HCEC 1CT (cell line): Measurements from ENCODE around the gene PRSS36.
"Not testable (repeated sequence)": the region's sequence is repeated elsewhere in the genome, so short reads cannot be mapped to it uniquely, and the experiment has no call there.

ENCODE experiments used
- DNase-seq: peaks from one replicate; pipeline ENCODE4 v3.0.0-alpha.2; 2017

The PRSS36 gene

DNA sequence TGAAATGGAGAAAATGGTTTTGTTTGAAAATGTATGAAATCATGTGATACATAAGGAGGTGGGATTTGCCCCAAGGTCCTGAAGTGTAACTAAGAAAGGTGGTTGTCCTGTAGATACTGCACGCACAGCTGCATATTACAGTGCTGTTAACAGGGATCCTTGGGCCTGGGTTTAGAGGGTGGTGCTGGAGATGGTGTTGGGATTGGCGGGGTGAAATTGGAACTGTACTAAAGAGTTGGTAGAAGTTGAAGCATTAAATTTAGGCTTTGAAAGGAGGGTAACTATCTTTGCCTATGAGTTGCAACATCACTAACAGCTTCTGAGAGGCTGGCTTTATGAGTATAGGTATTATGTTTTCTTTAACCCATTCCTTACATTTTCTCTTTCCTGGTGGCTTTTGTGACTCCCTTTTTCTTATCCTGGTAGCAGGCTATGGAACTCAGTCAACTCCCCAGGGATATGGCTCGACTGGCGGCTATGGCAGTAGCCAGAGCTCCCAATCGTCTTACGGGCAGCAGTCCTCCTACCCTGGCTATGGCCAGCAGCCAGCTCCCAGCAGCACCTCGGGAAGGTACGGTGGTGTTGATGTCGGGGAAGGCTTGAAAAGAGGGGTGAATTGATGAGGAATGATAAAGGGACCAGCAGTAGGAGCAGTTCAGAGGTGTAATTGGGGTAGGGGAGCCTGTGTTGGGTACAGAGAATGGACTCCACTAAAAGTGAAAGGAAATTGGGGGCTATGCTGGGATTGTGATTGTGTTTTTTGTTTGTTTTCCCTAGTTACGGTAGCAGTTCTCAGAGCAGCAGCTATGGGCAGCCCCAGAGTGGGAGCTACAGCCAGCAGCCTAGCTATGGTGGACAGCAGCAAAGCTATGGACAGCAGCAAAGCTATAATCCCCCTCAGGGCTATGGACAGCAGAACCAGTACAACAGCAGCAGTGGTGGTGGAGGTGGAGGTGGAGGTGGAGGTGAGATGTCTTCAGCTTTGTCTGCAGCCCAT is 33.9 kb upstream of the PRSS36 start:
- DNase-seq, result no peak

DNA sequence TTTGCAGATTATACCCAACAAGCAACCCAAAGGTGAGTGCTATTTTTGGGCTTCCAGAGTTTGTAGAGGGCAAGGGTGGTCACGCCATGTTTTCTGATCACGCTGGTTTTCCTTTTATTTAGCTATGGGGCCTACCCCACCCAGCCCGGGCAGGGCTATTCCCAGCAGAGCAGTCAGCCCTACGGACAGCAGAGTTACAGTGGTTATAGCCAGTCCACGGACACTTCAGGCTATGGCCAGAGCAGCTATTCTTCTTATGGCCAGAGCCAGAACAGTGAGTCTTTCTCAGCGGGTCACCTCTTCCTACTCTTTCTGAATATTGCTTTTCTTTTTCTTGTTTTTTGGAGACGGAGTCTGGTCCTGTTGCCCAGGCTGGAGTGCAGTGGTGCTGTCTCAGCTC is 32.5 kb upstream of the PRSS36 start:
- no peak for DNase-seq

DNA sequence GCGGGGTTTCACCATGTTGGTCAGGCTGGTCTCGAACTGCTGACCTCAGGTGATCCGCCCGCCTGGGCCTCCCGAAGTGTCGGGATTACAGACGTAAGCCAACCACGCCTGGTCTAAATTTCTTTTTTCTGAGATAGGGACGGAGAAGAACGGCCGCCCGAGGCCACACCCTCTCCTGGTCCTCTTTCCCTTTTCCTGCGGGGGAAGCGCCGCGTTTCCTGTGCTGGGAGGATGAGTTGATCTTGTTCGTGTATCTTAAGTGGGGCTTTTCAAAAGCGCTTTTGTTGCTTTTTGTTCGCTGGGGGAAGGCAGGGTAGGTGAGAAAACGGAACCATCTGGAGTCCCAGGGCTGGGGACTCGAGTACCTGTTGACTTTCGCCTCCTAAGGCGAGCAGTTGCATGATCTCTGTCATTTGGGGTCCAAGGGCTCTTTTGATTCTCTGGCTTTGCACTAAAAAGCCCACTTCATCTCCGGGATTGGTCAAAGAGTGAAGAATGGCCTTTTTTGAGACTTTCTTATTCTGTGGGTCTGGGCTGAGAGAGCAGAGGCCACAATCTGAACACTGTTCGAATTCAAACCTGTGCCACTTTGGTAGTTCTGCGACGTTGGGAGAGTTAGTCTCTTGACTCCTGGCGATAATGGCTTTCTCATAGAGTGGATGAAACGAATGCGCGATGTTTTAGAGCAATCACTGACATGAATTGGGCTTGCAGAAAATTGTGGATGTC is 31.4 kb upstream of the PRSS36 start:
- DNase-seq, result peak; percentile 38

DNA sequence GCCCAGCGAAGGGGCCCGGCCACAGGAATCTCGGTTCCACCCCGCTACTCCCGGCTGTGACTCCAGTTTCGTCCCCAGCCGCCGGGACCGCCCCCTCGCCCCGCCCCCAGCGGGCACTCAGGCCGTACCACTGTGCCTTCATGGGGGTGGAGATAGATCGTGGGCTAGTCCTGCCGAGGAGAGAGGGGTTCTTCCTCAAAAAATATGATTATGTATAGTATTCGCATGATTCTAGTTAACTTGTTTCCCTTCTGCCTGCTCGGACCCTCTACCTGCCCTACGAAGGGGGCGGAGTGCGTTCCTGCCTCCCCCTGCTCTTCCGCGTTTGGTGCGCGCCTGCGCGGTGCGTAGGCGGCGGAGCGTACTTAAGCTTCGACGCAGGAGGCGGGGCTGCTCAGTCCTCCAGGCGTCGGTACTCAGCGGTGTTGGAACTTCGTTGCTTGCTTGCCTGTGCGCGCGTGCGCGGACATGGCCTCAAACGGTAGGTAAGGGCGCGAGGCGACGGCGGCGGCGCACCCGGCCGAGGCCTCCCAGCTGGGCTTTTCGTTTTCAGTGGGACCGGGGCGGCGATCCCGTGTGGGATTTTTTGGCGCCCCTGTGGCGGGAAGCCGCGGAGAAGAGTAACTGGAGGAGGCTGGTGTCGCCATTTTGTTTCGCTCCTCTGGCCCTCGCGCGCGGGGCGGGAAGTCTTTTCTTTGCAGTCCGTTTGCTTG is 30.0 kb upstream of the PRSS36 start, which contains the start of gene FUS:
Gene FUS (plus strand): TSS at position 393 of the 713 bp plus-strand sequence. CDS start 76 bp downstream, at position 469.
- peak; percentile 76 for DNase-seq

DNA sequence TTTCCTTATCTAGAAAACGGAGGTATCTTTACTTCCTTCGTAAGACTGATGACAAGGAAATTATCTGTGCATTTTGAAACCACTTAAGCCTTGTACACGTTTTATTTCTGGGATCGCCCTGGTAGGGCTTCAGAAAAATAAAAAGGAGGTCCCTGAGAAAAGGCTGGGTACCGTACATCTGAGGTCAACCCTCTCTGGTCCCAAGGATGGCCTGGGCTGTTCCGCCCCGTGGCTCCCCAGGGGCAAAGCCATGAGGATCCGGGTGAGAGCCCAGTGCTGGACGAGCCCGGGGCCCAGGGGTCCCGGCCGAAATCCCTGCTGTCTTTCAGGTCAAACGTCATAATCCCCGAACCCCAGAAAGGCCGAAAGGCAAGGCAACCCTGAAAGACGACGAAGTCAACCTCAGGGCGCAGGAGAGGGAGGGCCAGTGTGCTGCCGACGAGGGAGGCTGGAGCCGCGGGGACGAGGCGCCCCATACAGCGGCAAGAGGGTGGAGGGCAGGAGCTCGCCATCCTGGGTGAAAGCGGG is 29.4 kb upstream of the PRSS36 start:
- no peak for DNase-seq

DNA sequence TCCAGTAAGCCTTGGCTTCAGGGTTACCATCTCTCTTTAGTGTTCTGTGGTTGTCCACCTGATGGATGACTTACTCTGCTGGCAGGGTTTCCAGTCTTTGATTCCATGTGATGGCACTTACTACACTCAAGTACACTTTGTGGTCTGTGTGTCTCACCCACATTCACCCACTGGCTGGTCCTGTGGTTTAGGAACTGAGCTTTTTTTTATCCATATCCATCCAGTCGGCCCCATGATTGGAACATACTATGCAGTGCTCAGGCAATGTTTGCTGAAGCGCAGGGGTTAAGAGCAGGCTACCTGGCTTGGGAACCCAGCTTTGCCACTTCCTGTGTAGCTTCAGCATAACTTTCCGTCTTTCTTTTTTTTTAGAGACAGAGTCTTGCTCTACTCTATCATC is 27.3 kb upstream of the PRSS36 start:
- DNase-seq, result no peak

DNA sequence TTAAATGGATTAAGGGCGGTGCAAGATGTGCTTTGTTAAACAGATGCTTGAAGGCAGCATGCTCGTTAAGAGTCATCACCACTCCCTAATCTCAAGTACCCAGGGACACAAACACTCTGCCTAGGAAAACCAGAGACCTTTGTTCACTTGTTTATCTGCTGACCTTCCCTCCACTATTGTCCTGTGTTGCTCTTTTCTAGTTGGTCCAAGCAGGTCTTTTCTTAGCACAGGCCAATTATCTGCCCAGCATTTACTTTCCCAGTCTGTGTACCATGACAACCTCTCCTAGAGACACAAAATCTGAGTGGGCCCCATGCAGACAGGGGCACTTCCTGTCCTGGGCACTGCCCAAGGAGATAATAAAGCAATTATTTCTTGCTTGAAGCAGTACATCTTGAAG is 20.2 kb upstream of the PRSS36 start:
- DNase-seq, result not testable (repeated sequence)

DNA sequence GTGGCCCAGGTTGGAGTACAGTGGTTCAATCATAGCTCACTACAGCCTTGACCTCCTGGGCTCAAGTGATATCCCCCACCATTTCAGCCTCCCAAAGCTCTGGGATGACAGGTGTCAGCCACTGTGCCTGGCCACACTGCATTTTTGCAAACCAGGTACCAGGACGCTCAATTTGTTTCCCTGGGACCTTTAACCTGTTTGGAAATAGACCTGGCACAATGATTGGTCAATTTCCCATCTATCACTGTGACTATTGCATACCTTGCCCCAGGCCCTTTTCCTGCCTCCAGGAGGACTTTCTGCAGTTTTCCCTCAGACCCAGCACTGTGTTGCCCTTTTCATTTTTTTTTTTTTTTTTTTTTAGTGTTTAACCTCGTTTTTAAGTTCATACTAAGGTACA is 19.0 kb upstream of the PRSS36 start:
- DNase-seq, result no peak

DNA sequence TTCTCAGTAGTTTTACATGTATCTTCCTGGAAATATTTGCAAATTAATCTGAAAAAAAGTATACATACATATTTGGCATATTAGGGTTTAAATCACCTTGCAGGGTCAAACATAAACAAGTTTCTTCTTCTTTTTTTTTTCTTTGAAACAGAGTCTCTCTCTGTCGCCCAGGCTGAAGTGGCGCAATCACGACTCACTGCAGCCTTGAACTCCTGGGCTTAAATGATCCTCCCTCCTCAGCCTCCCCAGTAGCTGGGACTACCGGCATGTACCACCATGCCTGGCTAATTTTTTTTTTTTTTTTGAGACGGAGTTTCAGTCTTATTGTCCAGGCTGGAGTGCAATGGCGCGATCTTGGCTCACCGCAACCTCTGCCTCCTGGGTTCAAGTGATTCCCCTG is 17.4 kb upstream of the PRSS36 start:
- no peak for DNase-seq

DNA sequence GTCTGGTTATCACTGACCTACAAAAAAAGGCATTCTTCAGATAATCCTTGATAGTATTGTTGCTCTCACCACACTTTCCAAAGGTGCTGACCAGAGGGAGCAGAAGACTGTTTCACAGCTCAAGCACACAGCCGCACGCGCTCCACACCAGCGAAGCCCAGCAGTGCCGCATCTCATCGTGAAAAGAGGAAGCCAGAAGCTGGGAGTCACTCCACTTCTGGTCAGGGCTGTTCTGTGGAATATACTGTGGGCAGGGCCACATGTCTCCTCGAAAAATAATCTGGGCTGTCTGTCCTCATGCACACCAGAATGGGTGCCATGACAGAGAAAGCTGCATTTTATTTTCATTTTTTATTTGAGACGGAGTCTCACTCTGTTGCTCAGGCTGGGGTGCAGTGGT is 7.3 kb upstream of the PRSS36 start:
- DNase-seq, result no peak

DNA sequence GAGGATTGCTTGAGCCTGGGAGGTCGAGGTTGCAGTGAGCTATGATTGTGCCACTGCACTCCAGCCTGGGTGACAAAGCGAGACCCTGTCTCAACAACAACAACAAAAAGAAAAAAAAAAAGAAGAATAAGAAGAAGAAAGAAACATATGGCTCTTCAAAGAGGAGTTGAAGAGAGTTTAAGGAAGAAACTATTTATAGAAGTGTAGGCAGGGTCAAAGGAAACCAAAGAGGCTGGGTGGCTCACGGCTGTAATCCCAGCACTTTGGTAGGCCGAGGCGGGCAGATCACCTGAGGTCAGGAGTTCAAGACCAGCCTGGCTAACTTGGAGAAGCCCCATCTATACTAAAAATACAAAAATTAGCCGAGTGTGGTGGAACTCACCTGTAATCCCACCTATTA is 1.1 kb upstream of the PRSS36 start:
- DNase-seq, result not testable (repeated sequence)

DNA sequence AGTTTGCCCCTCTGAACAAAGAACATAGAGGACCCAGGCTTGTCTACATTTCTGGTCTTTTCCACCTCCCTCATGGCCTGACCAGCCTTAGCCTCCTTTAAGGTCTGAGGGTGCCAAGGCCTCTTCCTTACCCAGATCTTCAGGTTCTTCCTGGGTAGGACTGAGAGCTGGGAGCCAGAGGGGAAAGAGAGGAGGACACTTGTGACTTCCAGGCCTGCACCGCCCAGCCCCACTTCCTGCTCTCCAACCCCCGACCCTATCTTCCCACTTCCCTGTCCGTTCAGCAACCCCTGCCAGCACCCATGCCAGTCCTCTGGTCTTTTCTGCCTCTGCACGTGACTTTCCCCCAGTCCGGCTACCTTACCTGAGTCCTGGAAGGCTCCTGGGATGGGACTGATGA is 534 bp downstream of the PRSS36 start:
- DNase-seq, result no peak

DNA sequence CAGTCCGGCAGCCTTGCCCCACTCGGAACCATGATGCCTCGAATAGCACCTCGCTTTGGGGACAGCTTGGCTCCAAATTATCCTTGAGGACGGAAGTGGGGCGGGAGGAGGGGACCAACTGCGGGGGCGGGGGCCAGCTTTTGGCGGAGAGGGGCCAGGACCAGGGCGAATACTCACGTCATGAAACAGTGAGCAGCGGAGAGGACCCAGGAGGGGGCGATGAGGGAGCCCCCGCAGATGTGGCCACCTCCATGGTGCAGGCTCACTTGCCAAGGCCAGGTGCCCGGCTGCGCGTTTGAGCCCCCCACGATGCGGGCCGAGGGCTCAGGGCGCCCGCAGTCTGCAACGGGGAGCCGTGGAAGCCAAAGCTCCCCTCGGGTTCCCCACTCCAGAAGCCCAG is 970 bp downstream of the PRSS36 start:
- no peak for DNase-seq

DNA sequence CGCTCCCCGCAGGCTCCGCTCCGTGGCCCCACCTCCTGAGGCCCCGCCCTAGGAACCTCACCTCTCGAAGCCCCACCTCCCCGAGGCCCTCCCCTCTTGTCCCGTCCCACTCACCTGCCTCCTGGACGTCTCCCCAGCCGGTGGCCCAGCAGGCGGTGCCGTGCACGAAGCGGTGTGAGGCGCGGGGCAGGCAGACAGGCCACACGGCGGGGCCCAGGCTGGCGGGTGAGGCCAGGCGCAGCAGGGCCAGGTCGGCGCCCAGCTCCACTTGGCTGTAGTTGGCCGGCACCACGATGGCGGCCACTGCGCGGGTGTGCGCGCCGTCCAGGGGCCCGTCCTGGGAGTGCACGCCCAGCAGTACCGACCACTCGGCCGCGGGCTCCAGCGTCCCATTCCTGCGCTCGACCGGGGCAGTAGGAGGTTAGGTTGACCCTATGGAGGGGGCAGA is 1.6 kb downstream of the PRSS36 start:
- no peak for DNase-seq

DNA sequence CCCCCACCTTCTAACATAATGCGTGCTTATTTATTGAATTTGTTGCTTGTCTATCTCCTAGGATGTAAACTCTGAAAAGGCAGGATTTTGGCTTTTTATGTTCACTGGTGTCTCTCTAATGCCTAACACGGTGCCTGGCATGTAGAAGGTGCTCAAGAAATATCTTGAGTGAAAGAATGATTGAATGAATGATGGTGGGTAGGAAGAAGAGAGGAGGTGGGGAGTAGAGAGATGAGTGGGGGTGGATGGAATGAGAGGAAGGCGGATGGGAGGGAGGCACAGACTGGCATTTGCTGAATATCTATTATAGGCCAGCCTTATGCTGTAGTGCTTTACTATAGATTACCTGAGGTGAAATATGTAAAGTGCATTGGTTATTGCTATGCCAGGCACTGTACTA is 2.3 kb downstream of the PRSS36 start:
- DNase-seq, result no peak

DNA sequence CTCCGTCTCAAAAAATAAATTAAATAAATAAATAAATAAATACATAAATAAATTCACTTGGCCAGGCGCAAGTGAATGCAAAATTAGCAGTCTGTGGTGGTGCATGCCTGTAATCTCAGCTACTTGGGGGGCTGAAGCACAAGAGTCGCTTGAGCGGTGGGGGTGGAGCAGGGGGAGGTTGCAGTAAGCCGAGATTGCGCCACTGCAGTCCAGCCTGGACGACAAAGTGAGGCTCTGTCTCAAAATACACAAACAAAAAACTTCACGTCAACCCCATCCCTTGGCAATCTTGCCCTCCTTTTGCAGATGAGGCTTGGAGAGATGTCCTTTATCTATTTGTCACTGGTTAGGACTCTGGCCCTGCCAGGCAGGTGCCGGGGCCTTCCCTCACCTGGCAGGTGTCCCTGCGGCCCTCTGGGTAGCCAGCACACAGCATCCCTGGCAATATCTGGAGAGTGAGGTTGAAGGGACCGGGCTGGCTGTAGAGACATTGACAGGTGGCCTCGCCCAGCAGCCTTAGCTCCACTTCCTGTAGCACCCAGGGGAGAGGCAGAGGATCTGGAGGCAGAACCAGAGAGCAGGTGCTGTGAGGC is 4.4 kb downstream of the PRSS36 start:
- DNase-seq, result no peak

DNA sequence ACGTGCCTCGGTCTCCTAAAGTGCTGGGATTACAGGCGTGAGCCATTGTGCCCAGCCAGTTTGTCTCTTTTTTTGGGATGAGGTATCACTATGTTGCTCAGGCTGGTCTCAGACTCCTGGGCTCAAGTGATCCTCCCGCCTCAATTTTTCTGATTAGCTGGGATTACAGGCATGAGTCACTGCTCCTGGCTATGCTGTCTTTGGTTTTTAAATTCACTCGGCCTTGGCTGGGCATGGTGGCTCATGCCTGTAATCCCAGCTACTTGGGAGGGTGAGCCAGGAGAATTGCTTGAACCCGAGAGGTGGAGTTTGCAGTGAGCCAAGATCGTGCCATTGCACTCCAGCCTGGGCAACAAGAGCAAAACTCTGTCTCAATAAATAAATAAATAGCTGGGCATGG is 5.4 kb downstream of the PRSS36 start:
- DNase-seq, result peak; percentile 1

DNA sequence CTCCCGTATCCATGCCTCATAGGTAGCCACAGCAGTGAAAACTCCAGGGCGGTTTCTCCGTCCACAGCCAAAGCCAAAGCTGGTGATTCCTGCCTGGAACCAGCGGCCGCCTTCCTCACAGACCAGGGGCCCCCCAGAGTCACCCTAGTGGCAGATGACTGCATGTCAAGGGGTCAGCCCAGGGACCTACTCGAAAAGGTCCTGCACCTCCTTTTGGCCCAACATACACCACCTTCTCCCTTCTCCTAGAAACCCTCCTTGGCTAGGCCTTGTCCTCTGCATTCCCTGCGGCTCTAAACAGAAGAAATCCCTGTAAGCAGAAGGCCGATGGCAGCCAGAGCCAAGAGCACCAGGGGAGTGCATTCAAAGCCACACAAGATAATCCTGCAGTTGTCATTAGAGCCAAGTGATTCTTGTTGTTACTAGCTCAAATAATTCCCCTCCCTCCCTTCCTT is 6.1 kb downstream of the PRSS36 start:
- no peak for DNase-seq

DNA sequence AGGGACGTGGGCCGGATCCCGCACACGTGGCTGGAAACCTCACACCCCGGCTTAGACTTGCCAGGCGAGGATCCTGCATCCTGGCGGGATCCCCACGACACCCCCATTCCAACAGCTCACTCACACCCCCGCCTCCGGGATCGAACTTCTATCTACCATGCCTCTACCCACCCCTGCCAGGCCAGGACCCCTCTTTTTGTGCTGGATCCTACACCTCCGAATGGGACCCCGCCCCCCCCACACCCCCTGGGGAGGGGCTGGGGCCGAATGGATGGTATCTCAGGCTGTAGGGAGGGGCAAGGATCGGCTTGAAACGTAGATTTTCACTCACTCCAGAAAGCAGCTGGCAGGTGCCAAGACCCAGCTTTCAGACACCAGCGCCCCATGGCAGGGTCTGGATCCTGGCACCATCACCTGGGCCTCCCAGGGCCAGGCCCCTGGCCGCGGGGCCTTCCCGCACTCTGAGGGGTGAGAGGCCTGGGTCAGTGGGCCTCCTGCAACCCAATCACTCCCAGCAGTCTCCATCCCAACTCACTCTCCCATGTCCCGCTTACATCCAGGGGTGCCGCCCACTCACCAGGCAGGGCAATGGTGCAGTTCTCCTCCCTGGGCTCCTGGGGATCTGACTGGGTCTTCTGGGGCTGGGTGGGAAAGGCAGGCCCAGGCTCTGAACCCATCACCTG is 6.7 kb downstream of the PRSS36 start:
- DNase-seq, result no peak

DNA sequence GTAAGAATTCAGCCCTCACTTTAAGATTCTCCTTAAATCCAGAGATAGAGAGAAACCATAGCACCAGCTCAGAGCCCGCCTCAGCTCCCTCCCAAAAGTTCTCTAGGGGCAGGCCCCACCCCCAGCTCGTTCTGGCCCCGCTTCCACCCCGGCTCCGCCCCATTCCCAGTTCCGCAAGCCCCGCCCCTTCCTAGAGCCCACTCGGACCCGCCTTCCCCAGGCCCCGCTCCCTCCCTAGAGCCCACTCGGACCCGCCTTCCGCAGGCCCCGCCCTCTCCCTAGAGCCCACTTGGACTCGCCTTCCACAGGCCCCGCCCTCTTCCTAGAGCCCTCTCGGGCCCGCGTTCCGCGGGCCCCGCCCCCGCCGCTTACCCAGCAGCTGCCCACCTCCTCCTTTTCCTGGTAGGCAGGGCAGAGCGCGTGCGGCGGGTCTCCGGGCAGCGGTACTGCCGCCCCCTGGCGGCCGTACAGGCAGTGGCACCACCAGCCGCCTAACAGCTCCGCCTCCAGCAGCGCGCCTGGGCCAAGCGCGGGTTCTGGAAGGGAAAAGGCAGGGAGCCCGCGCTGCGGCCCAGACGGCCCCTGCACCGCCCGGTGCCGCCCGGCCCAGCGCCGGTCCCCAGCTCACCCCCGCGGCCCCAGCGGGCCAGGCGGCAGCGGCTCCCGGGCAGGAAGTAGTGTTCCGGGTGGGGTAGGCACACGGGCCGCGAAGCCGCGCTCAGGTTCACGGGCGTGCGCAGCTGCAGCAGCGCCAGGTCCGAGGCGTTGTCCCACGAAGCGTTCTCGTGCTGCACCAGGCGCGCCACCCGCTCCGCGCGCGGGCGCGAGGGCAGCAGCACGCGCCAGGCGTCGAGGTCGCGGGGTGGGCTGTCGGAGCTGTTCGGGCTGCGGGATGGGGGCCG is 7.5 kb downstream of the PRSS36 start:
- peak; percentile 98 for DNase-seq
